Ramos (cell line): ENCODE results near the gene RSAD1.

Source experiments
- in situ Hi-C: fragments of 300-500 bp; cut with MboI; formaldehyde crosslinking; loops from one replicate; pipeline ENCODE4 v1.14.3; 2022; ENCODE audit warnings: low sequenced_read_pairs; ENCODE audit not compliant: unreplicated experiment

RSAD1 gene

GRCh38 chr17:50514936-50515702, 36.5 kb downstream of the RSAD1 start:
- in situ Hi-C loops, result no loop called here

- in situ Hi-C loops, result no loop called here
These were observed 38.4 kb downstream of the RSAD1 start for GRCh38 chr17:50517011-50517410.

- in situ Hi-C loops, result no loop called here
These were observed 39.1 kb downstream of the RSAD1 start for GRCh38 chr17:50517504-50518383.

- in situ Hi-C loops, result no loop called here
These were observed 39.8 kb downstream of the RSAD1 start for GRCh38 chr17:50518384-50519023.

- in situ Hi-C loops, result no loop called here
These were observed 40.6 kb downstream of the RSAD1 start for GRCh38 chr17:50519141-50519834.

GRCh38 chr17:50520483-50520882, 41.8 kb downstream of the RSAD1 start:
- in situ Hi-C loops, result no loop called here

GRCh38 chr17:50521514-50521913, 42.9 kb downstream of the RSAD1 start:
- in situ Hi-C loops, result no loop called here

- in situ Hi-C loops, result no loop called here
These were observed 44.1 kb downstream of the RSAD1 start for GRCh38 chr17:50522766-50523165.

- in situ Hi-C loops, result no loop called here
These were observed 44.5 kb downstream of the RSAD1 start for GRCh38 chr17:50523208-50523607.

GRCh38 chr17:50524838-50525237, 46.2 kb downstream of the RSAD1 start:
- in situ Hi-C loops, result no loop called here

- in situ Hi-C loops, result no loop called here
These were observed 48.6 kb downstream of the RSAD1 start for GRCh38 chr17:50527155-50527762.

GRCh38 chr17:50527949-50528474, 49.4 kb downstream of the RSAD1 start:
- in situ Hi-C loops, result no loop called here

GRCh38 chr17:50529849-50530248, 51.2 kb downstream of the RSAD1 start:
- in situ Hi-C loops, result no loop called here

GRCh38 chr17:50531428-50532025, 52.9 kb downstream of the RSAD1 start:
- in situ Hi-C loops, result no loop called here

- in situ Hi-C loops, result no loop called here
These were observed 53.9 kb downstream of the RSAD1 start, which contains the start of gene EPN3 for GRCh38 chr17:50532452-50533024. Gene EPN3 (plus strand): TSS chr17:50532735. CDS start chr17:50536557, 3,822 bp downstream.

- in situ Hi-C loops, result no loop called here
These were observed 54.5 kb downstream of the RSAD1 start for GRCh38 chr17:50533185-50533584.

- in situ Hi-C loops, result no loop called here
These were observed 55.1 kb downstream of the RSAD1 start for GRCh38 chr17:50533720-50534148.

- in situ Hi-C loops, result no loop called here
These were observed 55.7 kb downstream of the RSAD1 start for GRCh38 chr17:50534222-50534978.
